H1 (cell line): ENCODE data around the gene HS6ST1. TPM values are rescaled to one million over a fixed set of nuclear protein-coding genes. Genes with fewer than 3 reads are reported as not detected.

Source experiments
- CTCF ChIA-PET: fragments of 300-600 bp; sonication (Branson Sonifier 250); formaldehyde crosslinking; loops from one replicate; lab custom pipeline; 2021; ENCODE audit not compliant: partially characterized antibody; lab: Charles Lee
- POLR2A ChIA-PET: fragments of 300-600 bp; sonication (Branson Sonifier 250); formaldehyde crosslinking; loops from one replicate; lab custom pipeline; 2021; ENCODE audit warnings: inconsistent platforms; ENCODE audit not compliant: partially characterized antibody; lab: Charles Lee
- DNase-seq, 2 experiments: peaks; one replicate each; pipeline versions ENCODE4 v3.0.0 to v3.0.0-alpha.2; 2010 to 2022; ENCODE audit warnings: low spot score in 2 of 2, low read depth in 1 of 2, mixed read lengths in 1 of 2
- FAIRE-seq: peaks from 2 replicates; lab custom pipeline; 2011; peaks lifted over from hg19 to GRCh38; lab: Jason Lieb, UNC
- H2AFZ ChIP-seq: 2 replicates; pipeline ENCODE4 v1.8.1; 2012; ENCODE audit warnings: low read length, inconsistent platforms
- H2AK5ac ChIP-seq: 2 replicates; pipeline ENCODE4 v1.6.1; 2013; ENCODE audit warnings: low read depth, low read length
- H2BK120ac ChIP-seq: replicated peaks from 2 replicates; pipeline ENCODE3; 2013; ENCODE audit warnings: low read depth, low read length, inconsistent platforms
- H2BK12ac ChIP-seq: 2 replicates; pipeline ENCODE4 v1.6.1; 2013; ENCODE audit warnings: low read depth, low read length
- H2BK15ac ChIP-seq: 2 replicates; pipeline ENCODE4 v1.6.1; 2013; ENCODE audit warnings: low read length
- H2BK20ac ChIP-seq: 2 replicates; pipeline ENCODE4 v1.6.1; 2013; ENCODE audit warnings: low read length
- H2BK5ac ChIP-seq: 2 replicates; pipeline ENCODE4 v1.6.1; 2013; ENCODE audit warnings: low read depth, low read length
- H3K14ac ChIP-seq: 2 replicates; pipeline ENCODE4 v1.6.1; 2013; ENCODE audit warnings: inconsistent platforms; ENCODE audit not compliant: insufficient read length
- H3K18ac ChIP-seq: 2 replicates; pipeline ENCODE4 v1.6.1; 2013; ENCODE audit warnings: low read length; ENCODE audit errors: extremely low read depth
- H3K23ac ChIP-seq: 2 replicates; pipeline ENCODE4 v1.6.1; 2013; ENCODE audit warnings: inconsistent platforms; ENCODE audit not compliant: insufficient read length
- H3K23me2 ChIP-seq: 2 replicates; pipeline ENCODE4 v1.6.1; 2013; ENCODE audit warnings: low read depth, low read length
- H3K27ac ChIP-seq: 2 replicates; pipeline ENCODE4 v1.6.1; 2011; ENCODE audit warnings: low read depth, low read length, inconsistent platforms
- H3K27me3 ChIP-seq, 4 experiments: replicated peaks in 1 of 4; 1 replicate in 1 of 4; 2 replicates in 3 of 4; pipeline versions ENCODE4 v1.6.1 to v1.8.1; 2011 to 2013; ENCODE audit warnings: low read length in 3 of 4, mild to moderate bottlenecking in 3 of 4, inconsistent platforms in 2 of 4, mixed read lengths in 2 of 4, moderate library complexity in 1 of 4; ENCODE audit not compliant: control insufficient read depth in 3 of 4, insufficient read depth in 3 of 4; ENCODE audit errors: extremely low read depth in 1 of 4
- H3K36me3 ChIP-seq, 4 experiments: 2 replicates each; pipeline versions ENCODE4 v1.6.1 to v1.8.1; 2011 to 2013; ENCODE audit warnings: mild to moderate bottlenecking in 4 of 4, low read length in 3 of 4, moderate library complexity in 2 of 4, control low read depth in 1 of 4, inconsistent platforms in 1 of 4; ENCODE audit not compliant: insufficient read depth in 4 of 4, control insufficient read depth in 2 of 4
- H3K4ac ChIP-seq: replicated peaks from 2 replicates; pipeline ENCODE3; 2013; ENCODE audit warnings: low read length, low read depth, mixed read lengths, inconsistent platforms; ENCODE audit not compliant: insufficient read length
- H3K4me1 ChIP-seq, 4 experiments: replicated peaks in 1 of 4; 1 replicate in 1 of 4; 2 replicates in 3 of 4; pipeline versions ENCODE4 v1.6.1 to v1.8.1; 2011 to 2013; ENCODE audit warnings: low read length in 3 of 4, inconsistent platforms in 2 of 4, mixed read lengths in 1 of 4; ENCODE audit not compliant: insufficient read depth in 4 of 4, control insufficient read depth in 3 of 4
- H3K4me2 ChIP-seq, 2 experiments: 2 replicates each; pipeline versions ENCODE4 v1.6.1 to v1.8.1; 2011 to 2013; ENCODE audit warnings: low read depth in 2 of 2, low read length in 2 of 2, control low read depth in 1 of 2, inconsistent platforms in 1 of 2, mild to moderate bottlenecking in 1 of 2; ENCODE audit not compliant: insufficient read depth in 1 of 2
- H3K4me3 ChIP-seq, 4 experiments: fragments of 200-600, 300-600 bp in 1 of 4; sonication (generic), shearing (Covaris generic), sonication (Bioruptor Twin) in 1 of 4; 2 replicates each; pipeline versions ENCODE4 v1.5.1 to v1.8.1; 2011 to 2016; ENCODE audit warnings: low read length in 4 of 4, low read depth in 3 of 4, control low read depth in 2 of 4, inconsistent platforms in 2 of 4, mild to moderate bottlenecking in 2 of 4, mixed read lengths in 1 of 4, moderate library complexity in 1 of 4; ENCODE audit not compliant: insufficient read depth in 2 of 4; ENCODE audit errors: extremely low read depth in 1 of 4
- H3K56ac ChIP-seq: replicated peaks from 2 replicates; pipeline ENCODE3; 2013; ENCODE audit warnings: low read depth, mild to moderate bottlenecking, mixed read lengths, low read length, inconsistent platforms; ENCODE audit not compliant: insufficient read length
- H3K79me1 ChIP-seq: 2 replicates; pipeline ENCODE4 v1.6.1; 2013; ENCODE audit warnings: low read depth, low read length, control low read depth
- H3K79me2 ChIP-seq, 2 experiments: 2 replicates each; pipeline versions ENCODE4 v1.6.1 to v1.8.1; 2012 to 2013; ENCODE audit warnings: low read length in 2 of 2, mild to moderate bottlenecking in 2 of 2, inconsistent platforms in 1 of 2; ENCODE audit not compliant: insufficient read depth in 2 of 2, control insufficient read depth in 1 of 2
- H3K9ac ChIP-seq, 4 experiments: replicated peaks in 1 of 4; 1 replicate in 1 of 4; 2 replicates in 3 of 4; pipeline versions ENCODE4 v1.6.1 to v1.8.1; 2011 to 2013; ENCODE audit warnings: low read depth in 3 of 4, low read length in 3 of 4, control low read depth in 2 of 4, mild to moderate bottlenecking in 2 of 4, moderate library complexity in 2 of 4, inconsistent platforms in 1 of 4; ENCODE audit errors: extremely low read depth in 1 of 4
- H3K9me3 ChIP-seq, 2 experiments: 2 replicates each; pipeline versions ENCODE4 v1.6.1 to v1.8.1; 2012 to 2013; ENCODE audit warnings: mild to moderate bottlenecking in 2 of 2, moderate library complexity in 2 of 2, control low read depth in 1 of 2, inconsistent platforms in 1 of 2, low read depth in 1 of 2, low read length in 1 of 2, mixed read lengths in 1 of 2; ENCODE audit not compliant: insufficient read depth in 2 of 2
- H4K20me1 ChIP-seq, 2 experiments: replicated peaks in 1 of 2; 2 replicates each; pipeline versions ENCODE3 to v1.8.1; 2011 to 2013; ENCODE audit warnings: inconsistent platforms in 2 of 2, low read length in 2 of 2, mild to moderate bottlenecking in 1 of 2; ENCODE audit not compliant: insufficient read depth in 2 of 2, control insufficient read depth in 1 of 2
- H4K5ac ChIP-seq: 2 replicates; pipeline ENCODE4 v1.6.1; 2013; ENCODE audit warnings: low read length, low read depth, mixed read lengths, inconsistent platforms; ENCODE audit not compliant: insufficient read length
- H4K8ac ChIP-seq: 2 replicates; pipeline ENCODE4 v1.8.0; 2013; ENCODE audit warnings: mild to moderate bottlenecking, moderate library complexity, low read length, inconsistent platforms; ENCODE audit not compliant: insufficient read depth; ENCODE audit errors: extremely low read depth
- H4K91ac ChIP-seq: replicated peaks from 2 replicates; pipeline ENCODE3; 2013; ENCODE audit warnings: low read length, mixed read lengths, inconsistent platforms; ENCODE audit not compliant: insufficient read length
- KDM1A ChIP-seq: fragments of 200-600, 300-600 bp; sonication (generic); IDR thresholded peaks from 2 replicates; pipeline ENCODE4 v1.7.1; 2016; ENCODE audit warnings: mild to moderate bottlenecking, low read length, borderline replicate concordance
- POLR2AphosphoS5 ChIP-seq: IDR thresholded peaks from 2 replicates; pipeline ENCODE4 v1.6.1; 2011; ENCODE audit warnings: low read depth, low read length
- RFX5 ChIP-seq: IDR thresholded peaks from 2 replicates; pipeline ENCODE4 v1.6.1; 2011; ENCODE audit warnings: low read depth, low read length, improper control_type of control experiment, borderline replicate concordance
- WGBS, 2 experiments: shearing (Covaris generic) in 1 of 2; methylation state at CpG; one replicate each; pipeline versions ENCODE4 v1.1.6 to v1.1.7; 2013 to 2015; ENCODE audit warnings: low lambda C conversion rate in 2 of 2, mixed read lengths in 2 of 2, inconsistent platforms in 1 of 2, low coverage in 1 of 2, missing lambda C conversion rate in 1 of 2; ENCODE audit not compliant: insufficient replicate concordance in 2 of 2, insufficient coverage in 1 of 2, insufficient read length in 1 of 2; ENCODE audit errors: extremely low coverage in 1 of 2, missing lambda C conversion rate in 1 of 2; 5-methylcytosine and 5-hydroxymethylcytosine counted together
- polyA plus RNA-seq, 7 experiments: library from polyadenylated mRNA; depleted of rRNA in 3 of 7; stranded (reverse) in 5 of 7; unstranded in 2 of 7; fragments of >200 nt in 5 of 7; fragments of 200-250 nt in 2 of 7; gene quantifications; 1 replicate in 5 of 7; 2 replicates in 1 of 7; 4 replicates in 1 of 7; pipeline versions ENCODE4 v1.2.1 to v1.2.3, GENCODE V29; 2011 to 2013; ENCODE audit warnings: missing spikeins in 2 of 7, mixed read lengths in 2 of 7
- total RNA-seq: library from RNA; stranded (reverse); fragmentation: NEBNext Ultra II Directional; extraction: Animal tissue kit (Norgen Biotek cat#: 25700); gene quantifications from 2 replicates; pipeline ENCODE4 v1.2.1, GENCODE V29; 2021

The HS6ST1 gene
- total and polyA plus RNA-seq, 2 of the 8 experiments (the other 6 are each of a cell fraction or from before 2014, with no cell fraction given): 37.4 to 74.6 TPM

- no peak overlapping the region for H2BK12ac ChIP-seq
- H4K91ac ChIP-seq: no peak overlapping the region
- no peak for FAIRE-seq
- no peak overlapping the region; a peak in 1 of 4 replicates for H3K4me2 ChIP-seq
- peaks cover 0 to 45% (median 25%) of the 10 kb centered on the region in 4 experiments; a peak in 6 of 7 replicates for H3K4me1 ChIP-seq
- H3K4me3 ChIP-seq: no peak overlapping the region
- no peak overlapping the region; the same call in 1 of the 2 replicates for H3K18ac ChIP-seq
- DNase-seq: no peak
- CTCF ChIA-PET: interaction anchor here (0.6 to 3.2 kb wide), 10 partner anchors 10 to 304 kb away, joined by 3 to 17 read pairs (median 4); no protein-coding TSS in a partner anchor
- H3K4ac ChIP-seq: no peak overlapping the region
- H3K27ac ChIP-seq: no peak overlapping the region; the same call in 1 of the 2 replicates
- no peaks in the 10 kb centered on the region for H3K23me2 ChIP-seq
- H2BK120ac ChIP-seq: no peak overlapping the region
- H3K79me2 ChIP-seq: peaks cover 55 to 100% of the 10 kb centered on the region in 2 experiments
- peaks cover 77 to 87% of the 10 kb centered on the region in 2 experiments for H4K20me1 ChIP-seq
- H3K36me3 ChIP-seq: peaks cover 0 to 3% (median 0%) of the 10 kb centered on the region in 4 experiments; a peak in 1 of 8 replicates
- TF ChIP-seq RFX5: no peak
- no peak for TF ChIP-seq KDM1A
- TF ChIP-seq POLR2AphosphoS5: no peak
- TF ChIP-seq, all 59 proteins: peak for 0
- Histone ChIP-seq H3K27me3 (no peaks in the 10 kb centered on the region), H2AK5ac (no peak overlapping the region), H4K5ac (no peak overlapping the region), H4K8ac (0 out of 2 replicates have a peak overlapping the region, but pooled peaks have one; percentile 3), H2AFZ (no peak overlapping the region), H3K23ac (no peak overlapping the region), H3K56ac (no peak overlapping the region), H3K79me1 (peaks cover 67% of the 10 kb centered on the region), H3K9me3 (no peaks in the 10 kb centered on the region), H2BK15ac (no peak overlapping the region), H3K9ac (no peak overlapping the region; a peak in 1 of 7 replicates), H3K14ac (no peak overlapping the region), H2BK20ac (no peak overlapping the region), H2BK5ac (no peak overlapping the region; the same call in 1 of the 2 replicates)
- POLR2A ChIA-PET: no interaction called here
- WGBS, 2 experiments: 92% methylated on average over 11 of the region's 11 CpGs; no CpG with 5 or more reads in 1 of the 2 experiments
Observed at GRCh38 chr2:128306931-128307460, 11.7 kb downstream of the HS6ST1 start.
